GM19099 (cell line): ENCODE results near the gene ATXN10.

ENCODE experiments used
- POLR2A ChIP-seq: IDR thresholded peaks from 3 replicates; pipeline ENCODE4 v1.6.1; 2011; ENCODE audit warnings: low read depth; ENCODE audit not compliant: insufficient read length; ENCODE audit errors: extremely low read depth

Gene ATXN10, protein sequence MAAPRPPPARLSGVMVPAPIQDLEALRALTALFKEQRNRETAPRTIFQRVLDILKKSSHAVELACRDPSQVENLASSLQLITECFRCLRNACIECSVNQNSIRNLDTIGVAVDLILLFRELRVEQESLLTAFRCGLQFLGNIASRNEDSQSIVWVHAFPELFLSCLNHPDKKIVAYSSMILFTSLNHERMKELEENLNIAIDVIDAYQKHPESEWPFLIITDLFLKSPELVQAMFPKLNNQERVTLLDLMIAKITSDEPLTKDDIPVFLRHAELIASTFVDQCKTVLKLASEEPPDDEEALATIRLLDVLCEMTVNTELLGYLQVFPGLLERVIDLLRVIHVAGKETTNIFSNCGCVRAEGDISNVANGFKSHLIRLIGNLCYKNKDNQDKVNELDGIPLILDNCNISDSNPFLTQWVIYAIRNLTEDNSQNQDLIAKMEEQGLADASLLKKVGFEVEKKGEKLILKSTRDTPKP

GRCh38 chr22:45671783-45672563 is at the start of gene ATXN10:
ATXN10 (plus strand) TSS chr22:45671834; CDS start chr22:45672064, 230 bp downstream.
- peak; percentile 78 for TF ChIP-seq POLR2A

DNA sequence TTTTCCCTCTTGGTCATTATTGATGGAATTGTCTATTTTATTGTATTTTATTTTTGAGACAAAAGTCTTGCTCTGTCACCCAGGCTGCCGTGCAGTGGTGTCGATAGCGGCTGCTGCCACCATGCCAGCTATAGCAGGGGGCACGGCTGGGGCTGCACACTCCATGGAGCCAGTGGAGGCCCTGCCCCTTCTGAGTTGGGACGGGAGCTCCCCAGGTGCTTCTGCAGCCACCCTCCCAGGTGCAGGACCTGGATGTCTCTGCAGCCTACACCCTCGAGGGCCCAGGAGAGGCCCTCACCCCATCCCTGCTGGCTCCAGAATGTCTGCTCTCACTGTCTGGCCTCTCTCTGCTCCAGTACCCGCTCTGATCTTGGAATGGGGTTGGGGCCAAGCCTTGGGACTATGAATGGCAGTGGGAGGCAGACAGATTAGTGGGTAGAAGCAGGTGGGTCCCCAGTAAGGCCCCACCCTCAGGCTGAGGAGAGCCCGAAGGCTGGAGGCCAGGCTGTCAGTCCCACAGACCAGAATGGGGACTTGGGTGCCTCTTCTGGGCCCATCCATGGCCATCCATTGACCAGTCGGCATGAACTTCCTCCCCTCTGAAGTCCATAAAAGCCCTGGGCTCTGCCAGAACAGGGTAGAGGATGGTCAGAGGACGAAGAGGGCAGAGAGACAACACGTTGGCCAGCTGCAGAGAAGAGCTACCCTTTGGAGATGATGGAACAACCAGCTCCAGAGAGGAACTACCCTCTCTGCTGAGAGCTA is 49.6 kb upstream of the ATXN10 start:
- TF ChIP-seq POLR2A = no peak

- no peak for TF ChIP-seq POLR2A
These were observed 45.4 kb upstream of the ATXN10 start for GRCh38 chr22:45626198-45626651.

DNA sequence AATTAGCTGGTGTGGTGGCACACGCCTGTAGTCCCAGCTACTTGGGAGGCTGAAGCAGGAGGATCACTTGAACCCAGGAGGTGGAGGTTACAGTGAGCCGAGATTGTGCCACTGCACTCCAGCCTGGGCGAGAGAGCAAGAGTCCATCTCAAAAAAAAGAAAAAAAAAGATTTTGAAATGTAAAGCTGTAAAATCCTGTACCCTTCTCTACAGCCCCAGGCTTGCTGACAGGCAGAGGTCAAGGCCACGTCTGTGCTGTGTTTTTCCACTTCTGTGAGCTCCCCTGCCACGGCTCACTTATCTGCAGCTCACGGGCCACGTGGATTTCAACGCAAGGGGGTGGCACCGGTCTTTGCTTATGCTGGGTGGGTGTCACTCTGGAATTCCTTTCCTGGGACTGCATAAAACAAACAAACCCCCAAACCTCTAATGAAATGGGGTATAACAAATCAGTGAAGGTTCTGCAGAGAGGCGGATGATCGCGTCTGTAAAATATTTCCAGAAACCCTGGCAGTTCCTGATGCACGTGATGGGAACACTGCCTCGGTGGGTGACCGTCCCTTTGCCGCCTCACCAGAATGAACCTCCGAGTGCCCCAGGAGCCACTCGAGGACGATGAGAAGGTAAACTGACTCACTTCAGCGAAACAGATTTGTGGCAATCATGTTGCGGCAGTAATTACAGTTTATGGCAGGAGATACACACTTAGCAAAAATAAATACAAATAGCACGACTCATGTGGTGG is 44.0 kb upstream of the ATXN10 start:
- no peak for TF ChIP-seq POLR2A

- TF ChIP-seq POLR2A = no peak
These were observed 43.1 kb upstream of the ATXN10 start for GRCh38 chr22:45628515-45628914.

DNA sequence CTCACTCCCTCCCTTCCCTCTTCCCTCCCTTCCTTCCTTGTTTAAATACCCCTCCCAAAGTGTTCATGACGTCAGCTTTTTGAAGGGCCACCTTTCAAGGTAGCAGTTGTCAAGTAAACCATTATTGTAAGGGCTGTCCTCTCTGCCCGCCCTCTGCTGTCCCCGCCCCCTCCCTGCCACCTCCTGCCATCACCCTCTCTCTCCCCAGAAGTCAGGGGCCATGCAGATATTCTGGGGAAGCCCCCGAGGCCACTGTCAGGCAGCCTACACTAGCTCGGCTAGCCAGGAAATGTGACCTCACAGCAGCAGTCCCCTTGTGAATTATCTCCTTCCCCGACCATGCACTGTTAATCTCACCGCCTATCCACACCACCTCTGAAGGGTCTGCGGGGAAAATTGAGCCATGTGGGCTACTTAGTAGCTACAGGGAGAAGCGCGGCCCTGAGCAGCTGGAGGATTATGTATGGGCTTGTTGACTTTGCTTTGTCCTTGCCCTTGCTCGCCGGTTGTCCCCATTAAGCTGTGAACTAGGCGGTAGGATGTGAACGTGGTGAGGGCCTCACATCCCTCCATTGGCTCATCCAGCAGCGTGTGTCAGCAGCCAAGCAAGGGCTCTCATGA is 42.1 kb upstream of the ATXN10 start:
- TF ChIP-seq POLR2A = no peak

DNA sequence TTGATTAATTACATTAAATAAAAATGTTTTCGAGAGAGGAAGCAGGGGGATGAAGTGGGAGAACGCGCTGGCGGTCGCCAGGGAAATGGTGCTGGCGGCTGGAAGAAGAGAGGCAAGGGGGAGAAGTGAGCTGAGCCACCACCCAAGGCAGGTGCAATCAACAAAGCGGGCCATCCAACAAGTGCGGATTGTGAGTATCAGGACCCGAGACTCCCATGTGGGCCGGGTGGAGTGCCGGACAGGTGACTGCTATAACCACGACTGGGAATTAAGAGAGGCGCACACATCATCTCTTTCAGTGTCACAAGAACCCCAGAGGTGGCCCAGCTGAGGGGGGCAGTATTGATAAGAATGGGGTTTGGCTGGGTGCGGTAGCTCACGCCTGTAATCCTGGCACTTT is 41.2 kb upstream of the ATXN10 start:
- no peak for TF ChIP-seq POLR2A

- TF ChIP-seq POLR2A = no peak
These were observed 40.3 kb upstream of the ATXN10 start for GRCh38 chr22:45631140-45631840.

GRCh38 chr22:45631841-45632238 is 39.8 kb upstream of the ATXN10 start:
- no peak for TF ChIP-seq POLR2A

- TF ChIP-seq POLR2A = no peak
These were observed 38.7 kb upstream of the ATXN10 start for GRCh38 chr22:45632791-45633515.

- no peak for TF ChIP-seq POLR2A
These were observed 35.0 kb upstream of the ATXN10 start for GRCh38 chr22:45636683-45637082.

DNA sequence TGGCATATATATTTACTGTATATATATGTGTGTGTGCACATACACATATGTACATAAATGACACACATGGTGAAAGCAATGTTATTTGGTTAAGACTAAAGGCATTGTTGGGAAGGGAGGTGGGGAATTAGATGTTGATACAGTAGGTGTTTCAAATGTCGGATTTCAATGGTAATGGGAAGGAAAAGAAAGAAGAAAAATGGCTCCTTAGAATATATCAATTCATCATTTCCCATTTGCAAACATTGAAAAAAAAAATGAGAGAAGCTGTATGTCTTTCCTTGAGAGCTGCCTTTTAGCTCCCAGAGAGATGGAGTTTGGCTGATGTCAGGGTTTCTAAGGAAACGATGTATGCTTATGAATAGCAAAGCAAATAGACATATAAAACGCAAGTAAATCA is 33.4 kb upstream of the ATXN10 start:
- TF ChIP-seq POLR2A = no peak
